GM12878 (cell line): ENCODE data around the gene HNRNPM. TPM values are rescaled to one million over a fixed set of nuclear protein-coding genes. Genes with fewer than 3 reads are reported as not detected.

Experiments
- ATAC-seq: fragments of 200-7000 bp; cut with Tn5 transposase; 3 replicates; pipeline ENCODE4 v1.9.1; 2020; ENCODE audit warnings: mild to moderate bottlenecking, moderate library complexity
- BruUV-seq: library from RNA; stranded (reverse); fragments of 400-500 nt; replicated peaks from 2 replicates; lab custom pipeline; 2021; lab: Mats Ljungman, UMichigan
- CTCF ChIA-PET: fragments of 300-600 bp; sonication (Branson Sonifier 250); formaldehyde crosslinking; extraction: SDS; loops from one replicate; lab custom pipeline; 2021; ENCODE audit warnings: inconsistent platforms; lab: Yijun Ruan, JAX
- POLR2A ChIA-PET: fragments of 350-600 bp; formaldehyde crosslinking; extraction: SDS; loops from one replicate; lab custom pipeline; 2021; ENCODE audit warnings: inconsistent platforms; lab: Charles Lee
- RAD21 ChIA-PET: fragments of 300-600 bp; sonication (Branson Sonifier 250); formaldehyde crosslinking; loops from one replicate; lab custom pipeline; 2023; ENCODE audit warnings: antibody characterized with exemption; ENCODE audit not compliant: unreplicated experiment; lab: Charles Lee
- SMC1A ChIA-PET: fragments of 300-600 bp; sonication (Branson Sonifier 250); formaldehyde crosslinking; loops from one replicate; lab custom pipeline; 2023; ENCODE audit not compliant: unreplicated experiment, uncharacterized antibody; lab: Charles Lee
- DNase-seq: peaks from one replicate; pipeline ENCODE4 v3.0.0-alpha.2; 2011; ENCODE audit warnings: low read depth, low spot score
- FAIRE-seq: peaks from 3 replicates; lab custom pipeline; 2011; peaks lifted over from hg19 to GRCh38; lab: Jason Lieb, UNC
- H2AFZ ChIP-seq: 2 replicates; pipeline ENCODE4 v1.6.0; 2011; ENCODE audit warnings: low read depth, low read length, control low read depth; ENCODE audit not compliant: control insufficient read depth
- H3K27ac ChIP-seq: 2 replicates; pipeline ENCODE4 v1.5.1; 2011; ENCODE audit warnings: control low read depth; ENCODE audit not compliant: control insufficient read depth, insufficient read depth
- H3K27me3 ChIP-seq, 2 experiments: replicated peaks in 1 of 2; 2 replicates each; pipeline versions ENCODE4 v1.6.0 to v1.6.1; 2011; ENCODE audit warnings: low read length in 1 of 2; ENCODE audit not compliant: control insufficient read depth in 2 of 2, insufficient read depth in 2 of 2
- H3K36me3 ChIP-seq, 2 experiments: 2 replicates each; pipeline ENCODE4 v1.5.1; 2011; ENCODE audit warnings: low read length in 1 of 2; ENCODE audit not compliant: control insufficient read depth in 2 of 2, insufficient read depth in 2 of 2
- H3K4me1 ChIP-seq: 2 replicates; pipeline ENCODE4 v1.6.1; 2011; ENCODE audit warnings: mild to moderate bottlenecking, low read length, moderate library complexity, mixed read lengths; ENCODE audit not compliant: control insufficient read depth, insufficient read depth
- H3K4me2 ChIP-seq: 2 replicates; pipeline ENCODE4 v1.6.0; 2011; ENCODE audit warnings: control low read depth; ENCODE audit not compliant: control insufficient read depth, insufficient read depth
- H3K4me3 ChIP-seq: fragments of 200-600 bp; sonication (generic); 2 replicates; pipeline ENCODE4 v1.5.1; 2016
- H3K79me2 ChIP-seq: 2 replicates; pipeline ENCODE4 v1.6.0; 2011; ENCODE audit warnings: low read length; ENCODE audit not compliant: control insufficient read depth, insufficient read depth
- H3K9ac ChIP-seq: 2 replicates; pipeline ENCODE4 v1.8.0; 2011; ENCODE audit warnings: low read length, control low read depth, mixed read lengths; ENCODE audit not compliant: control insufficient read depth, insufficient read depth
- H3K9me3 ChIP-seq: replicated peaks from 3 replicates; pipeline ENCODE4 v1.5.1; 2011; ENCODE audit warnings: mild to moderate bottlenecking, low read length; ENCODE audit not compliant: control insufficient read depth, insufficient read depth
- H4K20me1 ChIP-seq: 2 replicates; pipeline ENCODE4 v1.6.0; 2011; ENCODE audit not compliant: control insufficient read depth, insufficient read depth
- EP300 ChIP-seq, 2 experiments: fragments of 150-350 bp in 1 of 2; IDR thresholded peaks; 2 replicates each; pipeline ENCODE4 v1.6.1; 2011 to 2012; ENCODE audit warnings: low read depth in 2 of 2, low read length in 2 of 2, borderline replicate concordance in 1 of 2, improper control_type of control experiment in 1 of 2, inconsistent platforms in 1 of 2; ENCODE audit not compliant: control insufficient read depth in 1 of 2
- ESRRA ChIP-seq: IDR thresholded peaks from 2 replicates; pipeline ENCODE4 v1.6.1; 2012; ENCODE audit warnings: mild to moderate bottlenecking, low read length, improper control_type of control experiment
- POLR2A ChIP-seq: IDR thresholded peaks from 2 replicates; pipeline ENCODE4 v1.6.1; 2011; ENCODE audit warnings: low read depth, mild to moderate bottlenecking, low read length
- WGBS: methylation state at CpG from one replicate; pipeline ENCODE4 v1.1.6; 2016; ENCODE audit warnings: low lambda C conversion rate; ENCODE audit not compliant: insufficient replicate concordance, insufficient coverage; ENCODE audit errors: missing lambda C conversion rate; 5-methylcytosine and 5-hydroxymethylcytosine counted together
- in situ Hi-C: fragments of 300-500 bp; cut with MboI; formaldehyde crosslinking; loops from 9 replicates; pipeline ENCODE4 v1.14.3; 2018; ENCODE audit warnings: mixed read lengths
- intact Hi-C: fragments of 100-400 bp; cut with micrococcal nuclease; formaldehyde crosslinking; loops from one replicate; pipeline ENCODE4 v1.14.2; 2022; ENCODE audit not compliant: unreplicated experiment
- polyA plus RNA-seq, 11 experiments: library from polyadenylated mRNA; depleted of rRNA in 4 of 11; unstranded in 6 of 11; stranded (reverse) in 5 of 11; fragments of >200 nt; fragmentation: Nextera tagmentation in 4 of 11; fragmentation: Illumina TruSeq in 1 of 11; extraction: Ambion mirVana in 4 of 11; extraction: Trizol in 1 of 11; gene quantifications; 1 replicate in 1 of 11; 2 replicates in 10 of 11; pipeline versions ENCODE4 v1.2.1 to v1.2.3, GENCODE V29; 2011 to 2016; ENCODE audit warnings: inconsistent platforms in 2 of 11, missing spikeins in 2 of 11, low read depth in 1 of 11
- total RNA-seq, 4 experiments: library from RNA; depleted of rRNA in 3 of 4; stranded (reverse); fragments of >200 nt in 3 of 4; fragmentation: Illumina TruSeq in 1 of 4; extraction: Trizol in 1 of 4; gene quantifications; 2 replicates each; pipeline versions ENCODE4 v1.2.1 to v1.2.3, GENCODE V29; 2013 to 2021
- TF ChIP-seq, protein P1 (sequence below): IDR thresholded peaks from 2 replicates; pipeline ENCODE4 v1.6.1; 2011; ENCODE audit warnings: low read depth, low read length, improper control_type of control experiment, borderline replicate concordance

HNRNPM gene
- total and polyA plus RNA-seq, 10 of the 15 experiments (the other 5 are each of a cell fraction or from before 2014, with no cell fraction given): 14.3 to 415 (median 198) TPM

DNA sequence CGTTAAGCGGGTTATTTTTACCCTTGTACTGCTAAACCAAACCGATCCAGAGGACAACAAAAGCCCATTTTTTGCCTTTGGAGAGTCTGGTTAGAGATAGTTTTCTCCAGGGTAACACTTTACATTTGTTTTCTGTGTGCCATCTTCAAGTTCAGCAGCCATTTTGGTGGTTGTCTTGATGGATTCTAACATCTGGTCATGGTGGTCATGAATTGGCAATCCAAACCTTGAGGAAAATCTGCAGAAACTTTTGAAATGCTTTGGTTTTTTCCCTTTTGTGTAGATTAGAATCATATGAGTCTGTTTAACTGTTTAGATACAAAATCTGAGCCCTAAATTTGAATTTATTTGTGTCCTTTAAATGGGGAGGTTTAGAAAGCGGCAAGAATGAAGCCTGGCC lies 16.6 kb downstream of the HNRNPM start:
- H3K4me2 ChIP-seq: no peak overlapping the region
- no peak overlapping the region for H3K4me3 ChIP-seq
- no peaks in the 10 kb centered on the region for H3K27me3 ChIP-seq
- intact Hi-C loops: no loop called here
- ChIA-PET POLR2A (interaction anchor here (1.0 to 1.2 kb wide), 2 partner anchors 12 to 15 kb away, joined by 3 to 4 read pairs; no protein-coding TSS in a partner anchor), SMC1A (interaction anchor here (1.1 to 3.3 kb wide), 3 partner anchors 10 to 38 kb away, joined by 3 to 8 read pairs (median 4); no protein-coding TSS in a partner anchor), CTCF (no interaction called here), RAD21 (no interaction called here)
- H3K27ac ChIP-seq: no peak overlapping the region
- no peaks in the 10 kb centered on the region for H3K9me3 ChIP-seq
- BruUV-seq: no TSS peak
- peaks cover 26 to 63% of the 10 kb centered on the region in 2 experiments for H3K36me3 ChIP-seq
- peaks cover 31% of the 10 kb centered on the region for H4K20me1 ChIP-seq
- DNase-seq (no peak), ATAC-seq (no peak), FAIRE-seq (no peak)
- no peak overlapping the region for H3K9ac ChIP-seq
- in situ Hi-C loops: no loop called here
- TF ChIP-seq, protein P1, sequence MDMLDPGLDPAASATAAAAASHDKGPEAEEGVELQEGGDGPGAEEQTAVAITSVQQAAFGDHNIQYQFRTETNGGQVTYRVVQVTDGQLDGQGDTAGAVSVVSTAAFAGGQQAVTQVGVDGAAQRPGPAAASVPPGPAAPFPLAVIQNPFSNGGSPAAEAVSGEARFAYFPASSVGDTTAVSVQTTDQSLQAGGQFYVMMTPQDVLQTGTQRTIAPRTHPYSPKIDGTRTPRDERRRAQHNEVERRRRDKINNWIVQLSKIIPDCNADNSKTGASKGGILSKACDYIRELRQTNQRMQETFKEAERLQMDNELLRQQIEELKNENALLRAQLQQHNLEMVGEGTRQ: no peak
- no peak for TF ChIP-seq ESRRA
- H3K4me1 ChIP-seq: peaks cover 9% of the 10 kb centered on the region
- 40% methylated on average over 4 of the region's 4 CpGs for WGBS
- no peak overlapping the region for H2AFZ ChIP-seq
- peaks cover 72% of the 10 kb centered on the region for H3K79me2 ChIP-seq

GRCh38 chr19:8461891-8462290 lies 17.1 kb downstream of the HNRNPM start:
- H3K9ac ChIP-seq: no peak overlapping the region
- H3K4me1 ChIP-seq: peaks cover 9% of the 10 kb centered on the region
- POLR2A ChIA-PET: interaction anchor here (0.6 to 1.2 kb wide), 3 partner anchors 13 to 15 kb away, joined by 3 to 4 read pairs (median 3); no protein-coding TSS in a partner anchor
- H3K27ac ChIP-seq: no peak overlapping the region
- SMC1A ChIA-PET: interaction anchor here (1.1 to 3.3 kb wide), 4 partner anchors 9 to 39 kb away, joined by 3 to 8 read pairs (median 4); no protein-coding TSS in a partner anchor
- H3K36me3 ChIP-seq: peaks cover 25 to 60% of the 10 kb centered on the region in 2 experiments
- ATAC-seq: no peak
- no peaks in the 10 kb centered on the region for H3K9me3 ChIP-seq
- TF ChIP-seq EP300 (IDR thresholded peaks at IDR 0.05; ENCODE audit: borderline replicate concordance in 1 of 2, control insufficient read depth in 1 of 2, low read depth in 2 of 2, low read length in 2 of 2): no peak
- 0 out of 2 replicates have a peak, but pooled peaks have one; percentile 36 for TF ChIP-seq POLR2A
- CTCF ChIA-PET: interaction anchor here (1.6 kb wide), 1 partner anchor 14 kb away, joined by 5 read pairs; no protein-coding TSS in a partner anchor
- no peak overlapping the region for H3K4me3 ChIP-seq
- no peak for DNase-seq
- peaks cover 28% of the 10 kb centered on the region for H4K20me1 ChIP-seq
- RAD21 ChIA-PET: interaction anchor here (0.6 kb wide), 1 partner anchor 284 kb away, joined by 3 read pairs; no protein-coding TSS in a partner anchor
- no TSS peak for BruUV-seq
- H3K79me2 ChIP-seq: peaks cover 67% of the 10 kb centered on the region
- no peaks in the 10 kb centered on the region for H3K27me3 ChIP-seq
- no peak for FAIRE-seq
- no peak overlapping the region for H3K4me2 ChIP-seq
- intact Hi-C loops (no loop called here), in situ Hi-C loops (no loop called here)
- 87% methylated on average over 14 of the region's 14 CpGs for WGBS
- no peak overlapping the region for H2AFZ ChIP-seq
